Endothelial cell of umbilical vein (primary cell): ENCODE results near the gene SYTL5. TPM values are rescaled to one million over a fixed set of nuclear protein-coding genes. Genes with fewer than 3 reads are reported as not detected.

Experiments
- BruUV-seq: library from RNA; stranded (reverse); fragments of 400-500 nt; replicated peaks from 2 replicates; lab custom pipeline; 2021; lab: Mats Ljungman, UMichigan
- CTCF ChIA-PET: fragments of 300-600, 350-600 bp; sonication (Branson Sonifier 250); formaldehyde crosslinking; loops from one replicate; lab custom pipeline; 2021; ENCODE audit warnings: antibody characterized with exemption, inconsistent platforms; lab: Charles Lee
- POLR2A ChIA-PET: fragments of 300-600, 350-600 bp; sonication (Branson Sonifier 250); formaldehyde crosslinking; loops from one replicate; lab custom pipeline; 2021; ENCODE audit warnings: antibody characterized with exemption, inconsistent platforms; lab: Charles Lee
- DNase-seq: peaks from one replicate; pipeline ENCODE4 v3.0.0-alpha.2; 2011; ENCODE audit warnings: low read depth, low spot score
- FAIRE-seq: peaks from 2 replicates; lab custom pipeline; 2011; peaks lifted over from hg19 to GRCh38; lab: Jason Lieb, UNC
- H2AFZ ChIP-seq: 2 replicates; pipeline ENCODE4 v1.6.0; 2012; ENCODE audit warnings: low read depth, low read length, control low read depth, inconsistent platforms
- H3K27ac ChIP-seq: 2 replicates; pipeline ENCODE4 v1.5.1; 2011; ENCODE audit warnings: low read depth, mild to moderate bottlenecking, control low read depth, low read length, moderate library complexity; ENCODE audit not compliant: insufficient read depth
- H3K27me3 ChIP-seq, 2 experiments: 2 replicates each; pipeline versions ENCODE4 v1.6.0 to v1.6.1; 2011; ENCODE audit warnings: low read length in 2 of 2, mixed read lengths in 1 of 2; ENCODE audit not compliant: control insufficient read depth in 2 of 2, insufficient read depth in 2 of 2
- H3K36me3 ChIP-seq, 2 experiments: 2 replicates in 1 of 2; 3 replicates in 1 of 2; pipeline ENCODE4 v1.5.1; 2011; ENCODE audit warnings: low read length in 2 of 2, mild to moderate bottlenecking in 1 of 2, moderate library complexity in 1 of 2; ENCODE audit not compliant: control insufficient read depth in 2 of 2, insufficient read depth in 2 of 2; ENCODE audit errors: extremely low read depth in 1 of 2
- H3K4me1 ChIP-seq: 3 replicates; pipeline ENCODE4 v1.5.1; 2011; ENCODE audit warnings: mild to moderate bottlenecking, low read length; ENCODE audit not compliant: control insufficient read depth, insufficient read depth; ENCODE audit errors: extremely low read depth
- H3K4me2 ChIP-seq: 2 replicates; pipeline ENCODE4 v1.6.1; 2011; ENCODE audit warnings: low read length, control low read depth, mixed read lengths; ENCODE audit not compliant: insufficient read depth
- H3K4me3 ChIP-seq, 3 experiments: fragments of 200-600 bp in 1 of 3; sonication (generic), shearing (Covaris generic) in 1 of 3; replicated peaks in 1 of 3; 2 replicates each; pipeline ENCODE4 v1.5.1; 2011 to 2016; ENCODE audit warnings: control low read depth in 3 of 3, low read length in 3 of 3, mild to moderate bottlenecking in 2 of 3, inconsistent platforms in 1 of 3, low read depth in 1 of 3, moderate library complexity in 1 of 3; ENCODE audit not compliant: insufficient read depth in 1 of 3
- H3K79me2 ChIP-seq: 2 replicates; pipeline ENCODE4 v1.6.0; 2012; ENCODE audit warnings: low read length, inconsistent platforms; ENCODE audit not compliant: control insufficient read depth, insufficient read depth
- H3K9ac ChIP-seq: replicated peaks from 2 replicates; pipeline ENCODE3; 2011; ENCODE audit warnings: low read length, control low read depth; ENCODE audit not compliant: insufficient read depth; ENCODE audit errors: extremely low read depth
- H3K9me1 ChIP-seq: replicated peaks from 3 replicates; pipeline ENCODE4 v1.6.0; 2011; ENCODE audit warnings: mild to moderate bottlenecking, low read length; ENCODE audit not compliant: control insufficient read depth, insufficient read depth; ENCODE audit errors: extremely low read depth
- H3K9me3 ChIP-seq: replicated peaks from 2 replicates; pipeline ENCODE4 v1.5.1; 2012; ENCODE audit warnings: low read length, inconsistent platforms; ENCODE audit not compliant: control insufficient read depth, insufficient read depth
- H4K20me1 ChIP-seq: replicated peaks from 2 replicates; pipeline ENCODE3; 2011; ENCODE audit warnings: mild to moderate bottlenecking, low read length; ENCODE audit not compliant: control insufficient read depth, insufficient read depth; ENCODE audit errors: extremely low read depth
- CTCF ChIP-seq, 2 donors: IDR thresholded peaks; 1 replicate in 1 of 2; 2 replicates in 1 of 2; pipeline ENCODE4 v1.5.1; 2011; ENCODE audit warnings: low read length in 2 of 2, mild to moderate bottlenecking in 2 of 2, moderate library complexity in 2 of 2, control low read depth in 1 of 2, inconsistent platforms in 1 of 2, low read depth in 1 of 2; ENCODE audit not compliant: insufficient read depth in 1 of 2; ENCODE audit errors: extremely low read depth in 1 of 2
- EZH2 ChIP-seq: IDR thresholded peaks from 2 replicates; pipeline ENCODE4 v1.6.1; 2012; ENCODE audit warnings: borderline replicate concordance, low read depth, mild to moderate bottlenecking, moderate library complexity, low read length, inconsistent platforms; ENCODE audit not compliant: severe bottlenecking
- GATA2 ChIP-seq: IDR thresholded peaks from 2 replicates; pipeline ENCODE4 v1.7.0; 2011; ENCODE audit warnings: low read depth, mild to moderate bottlenecking, moderate library complexity, mixed read lengths, low read length; ENCODE audit not compliant: insufficient read length, insufficient read depth
- JUN ChIP-seq: IDR thresholded peaks from 2 replicates; pipeline ENCODE4 v1.6.1; 2011; ENCODE audit warnings: borderline replicate concordance, low read depth; ENCODE audit not compliant: insufficient read length, insufficient read depth
- MAX ChIP-seq: IDR thresholded peaks from 2 replicates; pipeline ENCODE4 v1.6.1; 2011; ENCODE audit not compliant: insufficient read depth, insufficient read length
- MYC ChIP-seq: IDR thresholded peaks from one replicate; pipeline ENCODE4 v1.6.1; 2011; ENCODE audit warnings: mild to moderate bottlenecking, low read depth, low read length
- POLR2A ChIP-seq: IDR thresholded peaks from 2 replicates; pipeline ENCODE4 v1.6.1; 2012; ENCODE audit warnings: low read depth, mild to moderate bottlenecking, control low read depth, low read length
- POLR2AphosphoS5 ChIP-seq: IDR thresholded peaks from 2 replicates; pipeline ENCODE4 v1.6.1; 2012; ENCODE audit warnings: low read depth, mild to moderate bottlenecking, control low read depth, low read length, moderate library complexity; ENCODE audit not compliant: insufficient read depth
- dilution Hi-C: fragments of 300-500 bp; cut with MboI; formaldehyde crosslinking; loops from one replicate; pipeline ENCODE4 v1.15.0; 2019; ENCODE audit warnings: low sequenced_read_pairs; ENCODE audit not compliant: extremely low pct_ligation_motif_present
- intact Hi-C: fragments of 100-400 bp; cut with micrococcal nuclease; formaldehyde crosslinking; loops from one replicate; pipeline ENCODE4 v1.10.0; 2022
- polyA plus RNA-seq, 4 experiments: library from polyadenylated mRNA; depleted of rRNA in 3 of 4; stranded (reverse) in 3 of 4; unstranded in 1 of 4; fragments of >200 nt; gene quantifications; 2 replicates each; pipeline versions ENCODE4 v1.2.1 to v1.2.3, GENCODE V29; 2011 to 2012; ENCODE audit warnings: missing spikeins in 1 of 4
- total RNA-seq: library from RNA; stranded (reverse); gene quantifications from 2 replicates; pipeline ENCODE4 v1.2.3, GENCODE V29; 2021

The SYTL5 gene
- total and polyA plus RNA-seq, 2 donors (not counting 3 experiments of a cell fraction or from before 2014, with no cell fraction given), result 0.01 TPM; not detected in 1

- H2AFZ ChIP-seq, result no peak overlapping the region
- BruUV-seq, result no TSS peak
- H3K27ac ChIP-seq, result no peak overlapping the region
- dilution Hi-C loops, result no loop called here
- no peaks in the 10 kb centered on the region for H4K20me1 ChIP-seq
- H3K4me1 ChIP-seq, result peaks cover 14% of the 10 kb centered on the region
- no peak for TF ChIP-seq POLR2AphosphoS5
- TF ChIP-seq MAX, result no peak
- TF ChIP-seq JUN, result no peak
- TF ChIP-seq POLR2A, result no peak
- TF ChIP-seq MYC, result no peak
- TF ChIP-seq CTCF (IDR thresholded peaks at IDR 0.05; ENCODE audit: extremely low read depth in 1 of 2, insufficient read depth in 1 of 2, low read depth in 1 of 2, low read length in 2 of 2), result no peak
- no peak for TF ChIP-seq GATA2
- no peak for TF ChIP-seq EZH2
- H3K9me3 ChIP-seq, result no peaks in the 10 kb centered on the region
- ChIA-PET POLR2A (no interaction called here), CTCF (no interaction called here)
- H3K36me3 ChIP-seq, result no peaks in the 10 kb centered on the region
- no peaks in the 10 kb centered on the region for H3K27me3 ChIP-seq
- H3K79me2 ChIP-seq, result no peaks in the 10 kb centered on the region
- intact Hi-C loops, result no loop called here
- H3K4me2 ChIP-seq, result no peak overlapping the region
- no peak for DNase-seq
- H3K9ac ChIP-seq, result no peak overlapping the region
- H3K4me3 ChIP-seq, result no peak overlapping the region
- no peak for FAIRE-seq
- no peaks in the 10 kb centered on the region for H3K9me1 ChIP-seq
These were observed 103.9 kb downstream of the SYTL5 start for GRCh38 chrX:38110231-38110630.
